Activated naive CD8-positive, alpha-beta T cell treated with anti-CD3 and anti-CD28 coated beads, Interleukin-2, amount 50 U/mL, for 16 hours (primary cell): Measurements from ENCODE around the gene CXCR6.

Experiments
- DNase-seq: peaks from one replicate; pipeline ENCODE4 v3.0.0-alpha.2; 2020; ENCODE audit warnings: low read depth, low spot score

Gene CXCR6

DNA sequence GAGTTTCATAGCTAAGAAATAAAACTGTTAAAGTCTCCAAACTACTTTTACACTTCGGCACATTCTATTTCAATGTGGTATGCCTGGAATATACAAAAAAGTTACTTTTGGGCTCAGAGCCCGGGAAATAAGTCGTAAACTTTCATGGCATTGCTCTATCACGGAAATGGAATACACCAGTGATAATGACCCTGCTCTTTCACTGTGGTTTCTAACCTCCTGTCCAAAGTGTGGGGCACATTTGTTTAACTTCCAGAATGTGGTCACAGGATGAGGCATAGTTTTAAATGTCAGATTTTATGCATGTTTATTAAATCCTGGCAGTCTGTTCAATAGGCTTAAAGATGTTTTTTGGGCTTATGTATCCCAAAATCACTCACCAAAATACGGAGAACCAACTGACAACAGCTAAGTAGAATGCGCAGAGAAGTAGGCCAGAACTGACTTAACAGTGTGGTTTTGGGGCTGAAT lies 5.1 kb downstream of the CXCR6 start:
- DNase-seq = no peak

GRCh38 chr3:45948881-45949280 lies 5.6 kb downstream of the CXCR6 start:
- DNase-seq = no peak

- DNase-seq = no peak
Observed at GRCh38 chr3:45949432-45949831, 6.2 kb downstream of the CXCR6 start.

DNA sequence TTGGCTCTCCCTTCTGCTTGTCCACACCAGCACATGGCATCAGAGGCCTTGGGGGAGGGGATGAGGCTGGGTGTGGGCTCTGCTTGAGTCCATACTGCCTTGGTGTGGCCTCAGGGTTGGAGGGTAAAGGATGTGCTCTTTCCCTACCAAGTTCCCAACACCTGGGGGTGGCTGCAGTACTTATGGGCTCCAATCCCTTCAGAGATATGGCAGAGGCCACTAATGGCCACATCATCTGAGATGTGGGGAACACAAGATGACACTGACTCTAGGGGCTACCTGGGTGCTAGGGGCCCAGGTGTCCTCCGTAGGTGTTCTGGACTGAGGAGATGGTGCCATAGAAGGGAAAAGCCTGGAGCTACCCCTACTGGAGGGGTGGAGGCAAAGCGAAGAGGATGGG lies 6.9 kb downstream of the CXCR6 start:
- no peak for DNase-seq

DNA sequence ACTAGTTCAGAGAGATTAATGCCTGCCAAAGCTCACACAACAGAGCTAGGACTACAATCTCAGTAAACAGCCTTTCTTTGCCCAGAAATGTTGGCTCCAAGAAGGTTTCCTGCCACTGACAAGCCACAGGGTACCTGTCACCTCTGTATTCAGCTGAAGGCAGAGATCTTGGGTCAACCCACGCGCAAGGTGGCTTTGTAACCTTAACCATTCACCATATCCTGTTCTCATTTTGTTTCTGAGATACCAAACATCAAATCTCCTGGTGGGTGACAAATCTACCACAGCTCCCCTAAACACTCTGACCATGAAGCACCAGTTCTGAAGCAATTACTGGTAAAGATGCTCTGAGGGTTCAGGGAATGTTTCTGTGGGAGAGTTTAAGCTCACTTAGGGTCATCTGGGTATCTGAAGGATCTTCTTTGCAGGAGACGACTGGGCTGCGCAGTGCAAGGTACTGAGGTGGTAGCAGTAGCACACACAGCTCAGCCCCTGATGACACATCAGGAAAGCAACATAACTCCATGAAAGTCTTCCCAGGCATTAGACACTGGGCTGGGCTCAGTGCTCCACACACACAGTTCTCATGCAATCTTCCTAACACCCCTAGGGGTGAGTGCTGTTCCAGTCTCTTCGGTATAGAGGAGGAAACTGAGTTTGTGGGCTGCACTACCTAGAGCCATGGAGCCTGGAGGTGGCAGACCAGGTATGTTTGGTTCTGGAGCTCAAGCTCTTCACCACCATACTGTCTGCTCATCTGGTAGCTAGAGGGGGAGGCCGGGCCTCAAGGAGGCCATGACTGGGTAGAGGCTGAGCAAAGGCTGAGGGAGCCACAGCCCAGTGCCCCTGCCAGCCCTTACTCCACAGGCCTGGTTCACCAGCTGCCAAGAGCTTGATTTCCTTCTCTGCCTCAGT lies 7.7 kb downstream of the CXCR6 start:
- DNase-seq = peak; percentile 37

GRCh38 chr3:45951946-45952345 lies 8.7 kb downstream of the CXCR6 start:
- DNase-seq = no peak

DNA sequence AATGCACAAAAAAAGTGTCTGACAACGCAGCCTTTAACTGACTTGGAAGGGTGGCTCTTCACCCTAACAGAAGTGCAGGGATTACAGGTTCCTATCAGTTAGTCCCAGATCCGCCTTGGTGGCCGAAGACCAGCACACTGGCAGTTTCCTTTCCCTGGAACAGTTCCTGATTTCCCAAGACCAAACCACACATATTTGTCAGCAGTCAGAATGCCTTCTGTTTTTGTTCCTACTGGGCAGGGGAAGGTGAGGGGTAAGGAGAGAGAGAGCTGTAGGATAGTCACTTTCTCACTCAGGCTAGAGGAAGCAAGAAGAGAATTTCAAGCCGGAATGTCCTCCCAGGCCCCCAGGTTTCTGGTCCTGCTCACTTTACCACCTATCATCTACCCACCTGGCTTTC lies 9.2 kb downstream of the CXCR6 start:
- no peak for DNase-seq

GRCh38 chr3:45953536-45953935 lies 10.3 kb downstream of the CXCR6 start:
- DNase-seq = no peak

DNA sequence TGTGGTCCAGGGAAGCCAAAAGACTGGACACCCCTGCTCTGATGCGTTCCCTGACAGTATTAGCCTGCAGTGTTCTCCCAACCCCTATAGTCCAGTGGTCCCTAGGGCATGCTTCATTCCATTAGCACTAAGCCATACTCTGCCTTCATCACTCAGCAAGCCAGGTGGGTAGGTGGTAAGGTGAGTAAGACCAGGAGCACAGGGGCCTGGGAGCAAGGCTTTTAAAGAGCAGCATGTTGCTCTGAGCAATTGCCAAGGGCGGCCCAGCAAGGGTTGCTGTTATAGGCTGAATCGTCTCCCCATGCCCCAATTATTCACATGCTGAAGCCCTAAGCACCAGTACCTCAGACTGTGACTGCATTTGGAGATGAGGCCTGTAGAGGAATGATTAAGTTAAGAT lies 11.0 kb downstream of the CXCR6 start:
- DNase-seq = no peak

- no peak for DNase-seq
Observed at GRCh38 chr3:45955017-45955647, 11.9 kb downstream of the CXCR6 start.

DNA sequence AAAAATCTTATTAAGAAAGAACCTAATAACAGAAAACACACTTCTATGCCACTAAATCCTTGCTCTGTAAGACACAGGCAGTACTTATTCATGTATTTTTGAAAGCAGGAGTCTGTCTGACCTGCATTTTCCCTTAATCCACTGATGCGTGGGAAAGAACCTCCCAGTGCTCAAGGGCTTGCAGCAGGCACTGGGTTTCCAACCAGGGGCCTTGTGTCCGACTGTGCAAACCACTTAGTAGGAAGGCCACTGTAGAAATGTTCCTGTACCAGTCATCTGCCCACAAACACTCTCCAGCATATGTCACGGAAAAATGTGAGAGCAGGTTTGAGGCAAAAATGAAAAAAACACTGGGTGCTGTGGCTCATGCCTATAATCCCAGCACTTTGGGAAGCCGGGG lies 12.4 kb downstream of the CXCR6 start:
- no peak for DNase-seq

- no peak for DNase-seq
Observed at GRCh38 chr3:45957586-45957985, 14.3 kb downstream of the CXCR6 start.

GRCh38 chr3:45958321-45958791 lies 15.1 kb downstream of the CXCR6 start:
- no peak for DNase-seq

DNA sequence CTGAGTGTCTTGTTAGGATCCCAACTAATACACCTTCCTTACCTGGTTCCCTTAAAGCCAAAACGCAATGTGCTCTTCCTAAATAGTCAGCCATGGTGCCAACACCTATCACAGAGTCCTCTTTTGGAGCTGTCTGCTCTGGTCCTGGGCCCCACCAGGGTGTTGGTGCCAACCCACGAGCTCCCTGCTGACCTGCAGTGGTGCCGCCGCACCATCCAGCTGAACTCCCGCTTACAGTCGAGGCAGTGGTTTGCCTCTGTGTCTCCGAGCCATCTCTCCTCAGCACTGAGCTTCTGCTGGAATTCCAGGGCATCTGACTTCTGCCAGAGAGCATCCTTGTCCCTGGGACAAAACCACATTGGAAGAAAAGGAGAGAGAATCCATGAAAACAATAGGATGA lies 15.9 kb downstream of the CXCR6 start:
- no peak for DNase-seq

DNA sequence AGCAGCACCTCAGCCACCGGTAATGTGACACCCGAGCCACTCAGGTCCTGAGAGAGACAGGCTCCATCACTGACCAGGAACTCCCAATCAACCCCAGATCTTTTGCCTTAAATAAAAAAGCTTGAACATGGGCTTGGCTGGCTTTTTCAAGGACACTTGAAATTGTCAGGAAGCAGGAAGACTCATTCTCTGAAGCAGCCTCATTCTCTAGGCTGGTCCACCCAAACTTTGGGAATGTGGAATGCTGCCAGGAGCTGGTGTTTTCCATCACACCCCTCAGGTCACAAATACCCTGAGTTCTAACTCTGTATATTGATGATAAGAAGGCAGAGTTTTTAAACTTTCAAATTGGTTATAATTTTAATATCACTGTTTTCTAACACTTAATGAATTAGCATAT lies 17.0 kb downstream of the CXCR6 start:
- no peak for DNase-seq

- no peak for DNase-seq
Observed at GRCh38 chr3:45962033-45962432, 18.8 kb downstream of the CXCR6 start.

DNA sequence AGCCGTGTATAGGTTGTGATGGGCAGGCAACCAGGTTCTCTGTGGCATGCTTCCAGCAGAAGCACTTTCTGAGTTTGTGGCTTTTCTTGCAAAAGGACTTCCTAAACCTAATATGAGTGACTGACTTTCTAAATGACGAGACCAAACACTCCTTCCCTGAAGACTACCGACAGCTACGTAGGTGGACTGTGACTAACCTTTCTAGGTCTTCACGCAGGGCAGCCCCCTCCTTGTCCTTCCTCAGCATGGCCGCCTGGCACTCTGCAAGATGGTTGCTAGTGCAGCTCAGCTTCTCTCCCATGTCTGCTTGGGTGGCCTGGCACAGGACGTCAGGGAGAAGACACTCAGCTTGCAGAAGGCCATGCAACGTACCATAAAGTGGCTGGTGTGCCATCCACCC lies 20.9 kb downstream of the CXCR6 start:
- no peak for DNase-seq

- no peak for DNase-seq
Observed at GRCh38 chr3:45965253-45965652, 22.0 kb downstream of the CXCR6 start.

GRCh38 chr3:45965653-45966052 lies 22.4 kb downstream of the CXCR6 start:
- DNase-seq = no peak

DNA sequence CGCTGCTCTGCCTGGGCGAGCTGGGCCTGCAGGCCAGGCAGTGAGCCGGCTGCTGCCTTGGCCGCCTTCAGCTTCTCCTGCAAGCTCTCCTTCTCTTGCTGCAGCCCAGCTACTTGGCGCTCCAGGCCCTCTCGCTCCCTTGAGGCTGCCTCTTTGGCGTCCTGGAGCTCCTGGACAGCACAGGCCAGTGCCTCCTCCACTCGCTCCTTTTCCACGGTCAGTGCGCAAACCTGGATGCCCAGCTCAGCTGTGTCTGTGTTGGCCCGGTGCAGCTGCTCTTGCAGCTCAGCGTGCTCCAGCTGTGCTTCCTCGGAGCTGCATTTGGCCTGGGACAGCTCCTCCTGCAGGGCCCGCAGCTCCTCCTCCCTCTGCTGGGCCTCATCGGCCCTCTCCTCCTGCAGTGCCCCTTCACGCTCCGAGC lies 23.1 kb downstream of the CXCR6 start:
- no peak for DNase-seq

GRCh38 chr3:45966950-45967640 lies 23.8 kb downstream of the CXCR6 start:
- no peak for DNase-seq

- no peak for DNase-seq
Observed at GRCh38 chr3:45967724-45968123, 24.5 kb downstream of the CXCR6 start.
